GM18861 (cell line): ENCODE results near the gene MRPL46.
"Not testable (repeated sequence)": the region's sequence is repeated elsewhere in the genome, so short reads cannot be mapped to it uniquely, and the experiment has no call there.

Experiments
- ATAC-seq: cut with Tn5 transposase; IDR thresholded peaks from one replicate; pipeline ENCODE4 v1.9.1; 2021; ENCODE audit not compliant: unreplicated experiment

Gene MRPL46

DNA sequence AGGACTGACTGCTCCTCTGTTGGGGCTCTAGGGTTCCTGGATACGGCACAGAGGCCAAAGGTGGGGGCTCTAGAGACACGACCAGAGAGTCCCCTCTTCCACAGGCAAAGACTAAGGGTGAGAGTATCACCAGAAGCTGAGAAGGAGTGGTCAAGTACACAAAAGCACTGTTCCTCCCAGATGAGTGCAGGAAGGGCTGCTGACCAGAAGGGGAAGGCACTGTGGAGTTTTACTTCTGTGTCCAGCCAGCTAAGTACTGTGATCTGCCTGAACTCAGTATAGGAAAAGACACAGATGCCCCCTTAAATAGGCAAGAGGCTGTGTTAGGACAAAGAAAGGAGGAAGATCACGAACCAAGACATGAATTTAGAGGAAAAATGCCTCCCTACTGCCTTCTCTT, 12.0 kb upstream of the MRPL46 start:
- ATAC-seq: no peak

DNA sequence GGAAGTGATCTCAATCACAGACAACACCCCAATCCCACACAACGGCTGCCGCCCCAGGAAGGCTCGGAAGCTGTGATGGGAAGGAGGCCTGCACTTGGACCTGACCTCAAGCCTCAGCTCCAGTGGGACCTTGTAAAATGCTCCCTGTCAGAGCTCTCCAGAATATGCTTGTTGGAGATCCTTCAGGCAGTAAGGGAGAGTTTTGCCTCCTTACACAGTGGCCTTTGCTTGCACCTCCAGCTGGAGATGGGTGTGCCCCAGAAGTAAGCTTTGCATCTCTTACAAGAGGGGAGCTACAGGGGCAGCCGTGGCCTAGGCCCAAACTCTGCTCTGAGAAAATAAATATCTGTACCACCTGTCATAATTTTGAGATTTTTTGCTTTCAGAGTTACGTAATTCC, 10.7 kb upstream of the MRPL46 start:
- ATAC-seq: no peak

DNA sequence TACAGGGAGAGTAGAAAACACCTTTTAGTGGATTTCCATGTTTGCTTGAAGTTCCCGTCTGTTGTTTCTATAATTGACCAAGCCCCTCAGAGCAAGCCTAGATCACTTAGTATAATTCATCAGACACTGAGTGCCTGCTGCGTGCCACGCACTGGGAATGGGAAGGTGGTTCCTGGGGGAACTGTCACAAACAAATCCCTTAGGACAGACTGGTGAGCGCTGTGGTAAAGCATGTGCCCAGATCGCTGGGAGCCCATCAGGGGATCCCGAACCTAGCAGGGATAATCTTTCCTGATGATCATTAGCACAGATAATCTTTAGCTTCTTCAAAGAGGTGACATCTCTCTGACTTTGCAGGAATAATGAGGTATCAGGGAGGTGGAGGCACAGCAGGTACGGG, 9.9 kb upstream of the MRPL46 start:
- ATAC-seq: no peak

DNA sequence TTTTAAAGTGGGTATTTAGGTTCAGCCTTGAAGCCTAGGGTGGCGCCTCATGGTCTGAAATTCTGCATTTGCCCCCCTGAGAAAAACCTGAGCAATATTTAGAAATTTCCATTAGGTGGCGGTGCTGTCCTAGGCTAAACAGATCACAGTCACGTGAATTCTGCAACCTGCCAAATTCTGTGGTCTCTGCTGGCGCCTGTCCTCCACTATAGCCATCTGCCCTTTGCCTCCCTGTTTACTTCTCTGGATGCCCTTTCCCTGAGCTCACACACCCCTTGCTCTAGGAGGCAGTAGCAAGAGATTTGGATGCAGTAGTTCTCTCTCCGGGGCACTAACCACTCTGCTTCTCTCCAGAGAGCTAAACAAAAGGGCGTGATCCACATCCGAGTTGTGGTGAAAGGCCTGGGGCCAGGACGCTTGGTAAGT, 9.5 kb upstream of the MRPL46 start:
- no peak for ATAC-seq

DNA sequence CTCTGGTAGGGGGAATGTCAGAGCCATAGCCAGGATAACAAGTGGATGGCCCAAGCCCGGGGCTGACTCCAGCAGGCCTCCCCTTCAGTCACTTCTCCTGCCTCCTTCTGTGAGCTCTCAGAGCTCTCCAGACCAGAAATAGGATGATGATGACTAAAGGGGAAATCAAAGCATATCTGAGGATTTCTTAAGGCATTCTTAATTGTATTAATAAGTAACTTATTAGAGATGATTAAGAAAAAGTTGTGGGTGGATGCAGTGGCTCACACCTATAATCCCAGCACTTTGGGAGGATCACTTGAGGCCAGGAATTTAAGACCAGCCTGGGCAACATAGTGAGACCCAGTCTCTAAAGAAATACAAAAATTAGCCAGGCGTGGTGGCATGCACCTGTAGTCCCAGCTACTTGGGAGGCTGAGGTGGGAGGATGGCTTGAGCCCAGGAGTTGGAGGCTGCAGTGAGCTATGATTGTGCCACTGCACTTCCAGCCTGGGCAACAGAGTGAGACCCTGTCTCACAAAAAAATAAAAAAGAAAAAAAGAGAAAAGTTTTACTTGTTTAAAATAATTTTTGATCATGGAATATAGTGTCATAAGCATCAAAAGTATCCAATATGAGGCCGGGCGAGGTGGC, 6.6 kb upstream of the MRPL46 start:
- ATAC-seq: not testable (repeated sequence)

DNA sequence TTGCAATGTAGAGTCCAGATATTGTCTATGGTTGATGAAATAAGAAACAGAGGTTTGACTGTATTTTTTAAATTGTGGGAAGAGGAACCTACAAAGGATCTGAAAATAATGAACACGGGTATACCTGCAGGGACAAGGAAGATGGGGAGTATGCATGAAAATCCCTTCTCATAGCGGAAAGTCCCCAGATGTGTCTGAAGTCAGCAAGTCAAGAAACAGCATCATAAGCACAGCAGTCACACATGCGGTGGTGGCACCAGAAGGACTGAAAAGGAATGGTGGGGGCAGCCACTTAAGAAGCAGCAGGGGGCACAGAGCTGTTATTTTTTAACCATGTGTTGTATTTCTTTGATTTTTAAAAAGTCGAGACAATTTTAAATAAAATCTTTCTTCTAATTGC, 5.0 kb upstream of the MRPL46 start:
- ATAC-seq: no peak

DNA sequence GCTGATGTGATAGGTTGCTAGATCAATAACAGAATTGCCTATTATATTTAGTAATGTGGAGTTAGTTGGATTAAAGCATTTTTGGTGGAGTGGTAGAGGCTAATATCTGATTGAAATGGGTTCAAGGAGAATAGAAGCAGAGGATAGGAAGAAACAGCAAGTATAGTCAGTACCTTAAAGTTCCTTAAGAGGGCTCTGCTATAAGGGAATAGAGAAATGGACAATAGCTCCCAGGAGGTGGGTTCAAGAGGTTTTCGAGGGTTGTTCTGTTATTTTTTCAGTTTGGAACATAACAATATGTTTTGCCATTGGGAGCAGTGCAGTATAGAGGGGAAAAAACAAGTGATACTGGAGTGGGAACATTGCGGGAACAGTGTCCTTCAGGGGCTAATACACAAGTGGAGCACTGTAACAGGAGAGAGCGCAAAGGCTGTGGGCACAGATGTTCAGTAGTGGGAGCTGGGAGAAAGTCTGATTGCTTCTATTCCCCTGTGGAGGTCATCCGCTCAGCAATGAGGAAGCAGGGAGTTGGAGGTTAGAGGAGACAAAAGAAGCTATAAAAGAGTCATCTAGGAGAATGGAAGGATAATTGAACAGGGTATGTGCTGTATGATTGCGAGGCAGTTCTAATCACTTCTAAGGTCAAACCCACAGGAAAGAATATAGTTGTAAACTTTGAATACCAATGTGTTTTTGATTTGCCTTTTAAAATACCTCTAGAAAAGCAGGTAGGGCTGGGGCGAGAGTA, 3.6 kb upstream of the MRPL46 start:
- ATAC-seq: no peak

DNA sequence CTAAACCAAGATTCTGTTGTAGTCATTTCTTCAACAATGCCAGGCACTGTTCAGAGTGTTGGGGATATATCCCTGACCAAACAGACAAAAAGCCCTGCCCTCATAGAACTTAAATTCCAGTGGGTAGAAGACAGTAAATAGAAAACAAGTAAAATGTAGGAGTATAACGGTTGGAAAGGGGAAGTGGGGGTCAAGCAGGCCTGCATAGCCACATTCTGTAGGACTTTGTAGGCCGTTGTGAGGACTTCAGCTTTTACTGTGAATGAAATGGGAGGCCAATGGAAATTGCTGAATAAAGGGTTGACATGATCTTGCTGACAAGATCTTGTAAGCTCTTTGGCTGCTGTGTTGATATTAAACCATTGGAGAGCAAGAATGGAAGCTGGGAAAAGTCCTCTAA, 2.1 kb upstream of the MRPL46 start:
- no peak for ATAC-seq

DNA sequence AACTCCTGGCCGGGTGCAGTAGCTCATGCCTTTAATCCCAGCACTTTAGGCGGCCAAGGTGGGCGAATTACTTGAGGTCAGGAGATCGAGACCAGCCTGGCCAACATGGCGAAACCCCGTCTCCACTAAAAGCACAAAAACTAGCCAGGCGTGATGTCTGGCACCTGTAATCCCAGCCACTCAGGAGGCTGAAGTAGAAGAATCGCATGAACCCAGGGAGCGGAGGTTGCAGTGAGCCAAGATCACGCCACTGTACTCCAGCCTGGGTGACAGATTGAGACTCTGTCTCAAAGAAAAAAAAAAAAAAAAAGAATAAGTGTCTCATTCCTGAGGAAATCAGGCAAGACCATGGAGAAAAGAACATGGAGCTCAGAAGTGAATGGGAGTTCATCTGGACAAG, 1.5 kb upstream of the MRPL46 start:
- ATAC-seq: not testable (repeated sequence)

DNA sequence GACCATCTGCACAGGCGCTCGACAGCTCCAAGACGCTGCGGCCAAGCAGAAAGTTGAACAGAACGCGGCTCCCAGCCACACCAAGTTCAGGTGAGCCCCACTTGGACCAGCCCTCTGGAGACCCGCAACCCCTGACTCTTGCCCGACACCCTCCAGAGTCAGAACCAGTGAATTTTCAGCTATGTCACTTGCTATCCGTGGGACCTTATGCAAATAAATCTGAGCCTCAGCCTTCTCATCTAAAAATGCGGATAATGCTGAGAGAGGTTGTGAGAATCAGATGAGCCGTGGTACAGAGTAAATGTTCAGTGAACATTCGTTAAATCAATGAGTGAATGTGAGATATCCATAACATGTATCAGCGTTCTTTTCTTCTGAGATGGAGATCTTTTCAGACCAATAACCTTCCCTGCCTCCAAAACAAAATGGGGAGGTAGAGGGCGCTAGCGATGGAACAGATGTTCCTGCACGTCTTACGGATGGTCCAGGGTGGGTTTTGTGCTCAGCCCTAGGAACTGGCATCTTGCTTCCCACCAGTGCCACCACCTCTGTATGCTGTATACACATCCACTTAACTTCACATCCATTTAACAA, 844 bp upstream of the MRPL46 start:
- no peak for ATAC-seq

DNA sequence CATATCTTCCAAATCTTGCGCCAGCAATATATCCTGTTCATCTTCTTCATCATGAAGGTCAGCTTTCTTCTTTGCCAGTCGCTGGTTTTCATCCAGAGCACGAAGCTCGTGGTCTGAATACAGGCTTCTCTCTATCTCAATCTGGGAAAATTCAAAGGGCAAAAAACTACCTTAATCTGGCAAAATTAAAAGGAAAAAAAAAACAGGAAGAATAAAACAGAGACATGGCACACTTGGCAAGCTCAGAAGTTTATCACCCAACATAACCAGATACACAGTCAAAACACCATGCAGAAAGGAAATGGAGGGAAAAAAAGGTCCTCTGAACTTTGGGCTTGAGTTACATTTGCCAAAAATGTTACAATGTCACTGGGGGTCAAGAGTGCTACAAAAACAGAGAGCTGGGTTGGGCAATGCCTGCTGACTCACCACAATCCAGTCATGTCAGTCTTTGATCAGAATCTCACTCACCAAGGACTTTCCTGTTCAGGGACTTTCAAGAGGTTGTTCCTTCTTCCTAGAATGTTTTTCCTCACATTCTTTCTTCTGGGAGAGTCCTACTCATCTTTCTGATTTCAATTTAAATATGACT, 1.5 kb downstream of the MRPL46 start:
- ATAC-seq: no peak

DNA sequence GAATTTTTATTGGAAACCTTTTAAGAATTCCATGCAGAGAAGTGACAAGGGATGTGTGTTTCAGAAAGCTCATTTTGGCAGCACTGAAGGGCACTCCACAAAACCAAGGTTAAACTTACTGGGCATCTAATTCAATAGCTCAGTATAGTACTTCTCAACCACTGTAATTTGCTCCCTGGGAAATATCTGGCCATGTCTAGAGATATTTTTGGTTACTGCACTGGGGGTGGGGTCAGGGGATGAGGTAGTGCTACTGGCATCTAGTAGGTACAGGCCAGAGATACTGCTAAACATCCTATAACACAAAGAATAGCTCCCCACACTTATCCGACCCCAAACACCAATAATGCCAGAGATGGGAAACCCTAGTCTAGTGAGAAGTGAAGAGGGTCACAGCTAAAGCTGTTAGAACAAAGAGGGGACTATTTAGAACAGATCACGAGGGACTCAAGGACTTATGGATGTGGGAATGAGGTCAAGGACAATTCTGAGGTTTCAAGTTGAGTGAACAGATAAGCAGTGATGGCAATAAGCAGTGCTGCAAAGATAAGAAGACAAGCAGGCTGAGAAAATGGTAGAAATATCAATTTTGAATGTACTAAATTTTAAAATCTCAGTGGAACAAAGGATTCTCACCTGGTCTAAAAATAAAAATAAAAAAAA, 3.2 kb downstream of the MRPL46 start:
- no peak for ATAC-seq

DNA sequence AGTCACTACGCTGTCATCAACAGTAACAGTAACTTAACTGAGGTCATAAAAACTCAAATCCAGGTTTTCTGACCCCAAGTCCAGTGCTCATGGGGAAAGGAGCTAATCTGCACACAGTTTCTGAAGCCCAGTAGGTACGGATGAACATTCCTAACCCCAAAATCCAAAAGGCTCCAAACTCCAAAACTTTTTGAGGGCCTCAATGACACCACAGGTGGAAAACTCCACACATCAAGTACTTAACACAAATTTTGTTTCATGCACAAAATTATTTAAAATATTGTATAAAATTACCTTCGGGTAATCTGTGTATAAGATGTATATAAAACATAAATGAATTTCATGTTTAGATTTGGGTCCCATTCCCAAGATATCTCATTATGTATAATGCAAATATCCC, 10.5 kb downstream of the MRPL46 start:
- no peak for ATAC-seq

DNA sequence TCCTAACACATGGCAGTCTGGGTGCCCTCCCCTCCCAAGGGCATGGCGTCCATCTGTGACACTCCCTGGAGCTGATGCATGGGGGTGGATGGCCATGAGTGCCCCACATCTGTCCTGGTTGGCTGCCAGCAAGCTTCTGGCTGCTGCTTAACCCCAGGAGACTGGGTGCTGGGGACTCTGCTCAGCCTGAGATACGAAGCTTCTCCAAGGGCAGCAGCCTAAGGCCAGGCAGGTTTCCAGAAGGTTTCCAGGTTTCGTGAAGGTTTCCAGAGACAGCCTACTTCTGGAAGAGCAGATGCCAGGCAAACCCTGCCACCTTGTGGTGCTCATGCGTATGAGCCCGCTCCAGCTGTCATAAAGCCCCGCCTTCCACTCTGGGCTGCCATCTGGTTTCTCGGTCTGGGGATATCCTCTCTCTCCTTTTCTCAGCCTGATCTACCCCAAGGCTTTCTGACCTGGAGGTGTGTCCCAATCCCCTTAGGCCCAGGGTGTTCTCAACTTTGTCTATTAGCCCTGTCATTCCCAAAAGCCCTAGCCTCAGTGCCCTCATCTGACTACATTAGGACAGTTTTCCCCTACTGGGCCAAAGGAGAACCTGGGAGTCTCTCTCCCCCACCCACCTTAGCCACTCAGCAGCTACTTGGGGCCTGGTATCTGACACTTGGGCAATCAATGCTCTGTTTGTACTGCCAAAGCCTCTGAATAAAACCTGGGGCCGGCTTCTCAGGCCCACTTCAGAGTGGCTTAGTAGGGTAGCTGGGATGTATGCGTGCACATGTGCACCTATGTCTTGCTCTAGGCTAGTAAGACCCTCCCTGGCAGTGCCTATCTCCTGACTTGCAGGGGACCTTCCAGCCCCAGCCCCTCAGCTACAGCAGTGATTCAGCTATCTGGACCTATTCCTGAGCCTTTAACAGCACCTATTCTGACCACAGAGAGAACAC, 12.0 kb downstream of the MRPL46 start:
- ATAC-seq: peak; percentile 90

DNA sequence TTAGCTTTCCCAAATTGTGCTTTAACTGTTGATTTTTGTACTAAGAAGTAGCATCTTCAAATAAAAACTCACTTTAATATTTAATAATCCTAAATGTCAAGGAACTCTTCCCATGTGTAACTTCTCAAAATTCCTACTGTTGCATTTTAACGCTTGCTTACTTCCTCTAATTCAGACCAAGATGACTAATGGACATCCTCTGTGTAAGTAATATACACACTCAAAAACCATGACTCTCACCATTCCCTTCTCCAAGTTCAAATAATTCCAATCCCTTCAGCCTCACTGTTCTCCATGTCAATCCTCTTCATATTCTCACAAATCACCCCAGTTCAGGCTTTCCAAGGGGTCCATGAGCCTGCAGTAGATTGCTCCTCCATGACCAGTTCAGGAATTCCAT, 13.0 kb downstream of the MRPL46 start:
- ATAC-seq: no peak

DNA sequence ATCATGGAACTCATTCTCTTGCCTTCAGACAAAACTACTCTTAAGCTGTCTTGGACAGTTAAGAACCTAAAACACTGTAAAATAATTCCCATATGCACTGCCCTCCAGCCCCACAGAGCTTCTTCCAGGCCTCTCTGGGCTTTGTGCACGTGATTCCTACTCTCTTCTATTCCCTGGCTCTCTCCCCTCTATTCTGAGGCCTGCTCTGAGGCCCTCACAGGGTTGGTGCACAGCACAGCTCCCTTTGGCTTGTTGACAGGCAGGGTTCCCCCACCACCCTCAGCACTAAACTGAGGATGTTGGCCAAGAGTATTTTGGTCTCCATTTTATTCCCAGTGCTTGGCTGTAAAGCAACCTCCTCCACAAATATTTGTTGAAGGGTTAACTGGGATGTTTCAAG, 13.5 kb downstream of the MRPL46 start:
- ATAC-seq: no peak

DNA sequence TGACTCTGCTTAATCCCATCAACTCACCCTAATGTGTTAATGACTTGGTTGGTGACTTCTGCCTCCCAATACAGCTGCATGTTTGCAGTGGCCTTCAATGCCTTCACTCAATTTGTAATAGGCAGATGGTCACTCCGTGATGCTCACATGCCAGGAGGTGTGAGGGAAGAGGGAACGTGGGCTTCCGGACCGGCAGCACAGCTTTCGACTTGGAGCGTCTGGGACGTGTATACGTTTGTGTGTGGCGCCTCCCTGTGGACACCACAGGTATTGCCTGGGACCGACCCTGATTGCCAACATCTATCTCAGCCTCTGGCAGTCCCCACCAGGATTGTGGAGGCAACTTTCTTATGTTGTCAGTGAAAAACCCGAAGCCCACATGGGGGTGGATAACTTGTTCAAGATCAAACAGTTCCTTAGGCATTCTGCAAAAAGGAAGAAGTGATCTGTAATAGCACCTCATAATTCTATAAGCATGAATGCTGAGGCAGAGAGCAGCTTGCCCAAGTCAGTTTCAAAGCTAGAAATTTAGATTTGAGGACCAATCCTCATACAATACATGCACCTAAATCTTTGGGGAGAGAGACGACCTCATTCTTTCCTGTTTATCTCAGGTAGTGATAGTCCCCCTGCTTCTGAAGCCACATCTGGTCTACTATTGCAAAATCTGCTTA, 16.9 kb downstream of the MRPL46 start:
- ATAC-seq: no peak

DNA sequence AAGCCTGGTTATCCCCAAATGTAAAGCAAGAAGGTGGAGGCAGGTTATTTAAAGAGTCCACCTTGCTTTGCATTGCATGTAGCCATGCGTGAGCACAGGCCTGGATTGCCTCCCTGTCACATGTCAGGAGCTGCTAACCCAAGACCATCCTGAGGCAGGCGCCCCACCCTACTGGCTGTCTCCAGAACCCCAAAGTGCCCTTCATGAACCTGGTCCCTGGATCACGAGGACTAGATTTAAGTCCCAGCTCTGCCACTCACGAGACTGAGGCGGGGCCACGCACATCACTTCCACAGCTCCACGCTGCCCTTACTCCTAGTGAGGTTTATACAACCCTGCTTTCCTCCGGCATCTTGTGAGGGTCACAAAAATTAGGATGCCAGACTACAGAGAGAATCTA, 17.6 kb downstream of the MRPL46 start:
- ATAC-seq: no peak

DNA sequence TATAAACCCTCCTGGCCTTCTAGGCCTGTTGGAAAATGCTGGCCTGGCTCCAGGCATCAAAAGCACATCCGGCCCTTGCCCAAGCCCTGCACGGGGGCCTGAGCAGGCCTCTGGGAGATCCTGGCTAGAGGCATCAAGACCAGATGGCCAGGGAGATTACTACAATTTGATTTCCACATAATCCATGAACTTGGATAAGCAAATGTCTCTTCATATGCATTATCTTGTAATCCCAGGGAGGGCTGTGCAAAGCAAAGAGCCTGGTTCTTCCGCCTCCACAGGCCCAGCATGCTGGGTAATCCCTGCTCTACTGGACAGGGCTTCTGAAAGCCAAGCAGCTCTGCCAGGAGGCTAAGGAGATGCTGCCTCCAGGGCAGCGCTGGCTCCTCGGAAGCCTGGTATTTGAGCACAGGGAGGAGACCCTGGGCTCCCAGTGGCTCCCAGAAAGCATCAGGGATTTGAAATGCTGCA, 18.2 kb downstream of the MRPL46 start:
- no peak for ATAC-seq

DNA sequence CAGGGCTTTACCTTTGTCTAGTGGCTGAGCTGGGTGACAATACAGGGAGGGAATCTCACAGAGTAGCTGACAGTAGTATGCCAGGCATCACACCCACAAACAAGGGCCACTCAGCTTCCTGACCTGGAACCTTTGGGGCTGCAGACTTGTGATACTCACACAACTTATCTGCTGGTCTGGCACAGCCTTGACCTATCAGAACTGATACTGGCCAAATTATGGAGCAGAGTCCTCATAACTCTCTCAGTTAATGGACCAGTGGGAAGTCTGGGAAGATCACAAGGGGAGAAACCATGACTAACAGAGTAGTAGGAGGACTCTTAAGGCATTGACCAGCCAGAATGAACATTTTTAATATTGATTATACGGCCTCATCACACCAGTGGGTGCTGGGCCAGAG, 19.4 kb downstream of the MRPL46 start:
- ATAC-seq: no peak
